GM18519 (cell line): ENCODE measurements around the gene CELF4.

Experiments
- ATAC-seq: cut with Tn5 transposase; IDR thresholded peaks from one replicate; pipeline ENCODE4 v1.9.1; 2021; ENCODE audit warnings: mild to moderate bottlenecking, moderate library complexity; ENCODE audit not compliant: unreplicated experiment, low FRiP score

The CELF4 gene

DNA sequence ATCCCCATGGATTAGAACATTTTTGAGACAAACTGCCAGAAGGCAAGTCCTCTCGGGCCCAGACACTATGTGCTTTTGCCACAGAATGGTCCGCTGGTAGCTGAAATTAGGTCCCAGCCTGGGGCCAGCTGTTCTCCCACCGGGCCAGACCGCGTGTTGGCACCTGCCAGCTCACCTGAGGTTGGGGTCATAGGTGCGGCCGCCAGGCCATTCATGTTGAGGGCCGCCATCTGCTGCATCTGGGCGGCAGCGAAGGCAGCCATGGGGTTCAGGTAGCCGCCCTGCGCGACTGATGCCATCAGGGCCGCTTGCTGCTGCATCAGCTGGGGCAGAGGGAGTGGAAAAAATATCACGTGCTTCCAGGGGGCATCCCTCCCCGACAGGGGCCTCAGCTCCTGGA, 292.8 kb downstream of the CELF4 start:
- ATAC-seq: no peak

DNA sequence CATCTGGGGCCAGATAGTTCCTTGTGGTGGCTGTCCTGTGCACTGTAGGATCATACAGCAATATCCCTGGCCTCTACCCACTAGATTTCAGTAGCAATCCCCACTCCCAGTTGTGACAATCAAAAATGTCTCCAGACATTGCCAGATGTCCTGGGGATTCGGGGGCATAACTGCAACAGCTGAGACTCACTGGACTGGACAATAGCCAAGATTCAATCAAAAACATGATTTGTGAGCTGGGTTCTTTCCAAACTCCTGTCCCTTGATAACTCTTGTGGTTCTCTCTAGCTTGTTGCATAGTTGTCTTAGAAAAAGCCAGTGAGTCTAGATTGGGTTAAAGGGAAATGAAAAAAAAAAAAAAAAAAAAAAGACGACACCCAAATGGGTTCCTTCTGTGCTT, 293.4 kb downstream of the CELF4 start:
- ATAC-seq: no peak

- ATAC-seq: no peak
Observed at GRCh38 chr18:37270666-37271052, 294.9 kb downstream of the CELF4 start.

GRCh38 chr18:37270038-37270665, 295.4 kb downstream of the CELF4 start:
- no peak for ATAC-seq

DNA sequence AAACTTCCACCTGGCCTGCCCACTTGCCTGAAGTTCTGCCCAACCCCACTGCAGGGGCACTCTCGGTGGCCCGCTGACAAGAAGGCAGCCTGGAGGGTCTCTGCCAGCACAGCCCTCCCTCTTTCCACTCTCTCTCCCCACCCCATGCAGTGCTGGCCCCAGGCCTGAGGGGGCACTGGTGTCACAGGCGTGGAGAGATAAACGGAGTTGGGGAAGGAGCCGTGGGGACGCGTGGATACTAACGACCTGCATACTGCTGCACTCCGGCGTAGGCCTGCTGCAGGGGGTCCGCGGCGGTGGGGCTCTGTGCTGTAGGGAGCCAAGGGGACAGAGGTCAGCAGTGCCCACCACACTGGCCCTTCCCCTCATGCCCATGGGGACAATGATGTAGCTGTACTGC, 299.3 kb downstream of the CELF4 start:
- no peak for ATAC-seq

GRCh38 chr18:37265382-37265781, 300.2 kb downstream of the CELF4 start:
- ATAC-seq: no peak

GRCh38 chr18:37264956-37265355, 300.6 kb downstream of the CELF4 start:
- no peak for ATAC-seq

GRCh38 chr18:37261988-37262387, 303.6 kb downstream of the CELF4 start:
- no peak for ATAC-seq

- no peak for ATAC-seq
Observed at GRCh38 chr18:37261246-37261840, 304.3 kb downstream of the CELF4 start.

- no peak for ATAC-seq
Observed at GRCh38 chr18:37260367-37261093, 305.1 kb downstream of the CELF4 start.

DNA sequence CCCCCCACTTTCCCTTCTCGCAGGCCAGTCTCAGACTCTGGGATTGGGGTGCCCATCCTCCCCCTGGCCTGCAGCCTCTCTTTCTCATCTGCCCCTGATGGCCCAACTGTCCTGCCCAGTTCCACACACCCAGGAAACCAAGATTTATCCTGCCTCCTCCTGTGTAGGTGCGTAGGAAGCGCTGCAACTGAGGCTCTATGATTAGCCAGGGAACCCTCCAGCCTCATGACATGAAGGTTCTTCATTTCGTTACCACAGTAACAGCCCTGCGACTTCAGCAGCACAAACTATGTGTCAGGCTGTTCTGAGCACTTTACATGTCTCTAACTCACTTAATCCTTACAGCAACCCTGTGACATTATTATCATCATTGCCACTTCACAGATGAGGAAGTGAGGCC, 305.9 kb downstream of the CELF4 start:
- ATAC-seq: no peak

GRCh38 chr18:37258819-37259218, 306.8 kb downstream of the CELF4 start:
- no peak for ATAC-seq

DNA sequence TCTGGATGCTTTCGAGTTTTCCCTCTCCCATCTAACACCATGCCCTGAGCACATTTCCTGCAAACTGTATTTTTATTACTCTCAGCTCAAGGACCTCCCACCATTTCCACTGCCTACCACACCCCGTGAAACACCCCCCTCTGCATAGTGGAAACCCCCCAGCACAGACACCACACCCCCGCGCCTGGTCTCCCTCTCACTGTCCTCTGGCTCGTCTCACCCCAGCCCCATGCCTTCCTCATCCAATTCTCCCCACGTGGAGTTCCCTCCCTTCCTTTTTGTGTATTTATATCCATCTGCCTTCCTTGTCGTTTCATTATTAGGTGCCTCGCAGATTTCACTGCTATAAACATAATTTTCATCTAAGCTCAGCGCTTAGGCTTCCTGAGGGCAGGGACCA, 307.5 kb downstream of the CELF4 start:
- ATAC-seq: no peak

DNA sequence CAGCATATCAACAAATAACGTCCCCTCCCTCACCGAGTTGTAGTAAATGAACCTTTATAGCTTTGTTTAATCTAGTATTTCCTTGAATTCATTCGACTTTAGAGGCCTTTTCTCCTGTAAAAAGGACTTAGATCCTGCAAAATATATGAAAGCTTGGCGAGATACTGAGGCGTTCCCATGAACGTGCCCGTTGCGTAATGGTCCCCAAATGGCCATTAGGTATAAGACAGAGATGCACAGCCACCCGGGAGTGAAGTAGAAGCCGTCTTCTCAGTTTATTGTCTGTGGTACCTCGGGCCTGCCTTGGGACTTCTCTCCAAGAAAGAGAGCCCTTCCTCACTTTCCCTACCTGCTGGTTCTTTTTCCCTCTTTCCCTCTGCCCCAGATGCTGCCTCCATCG, 310.6 kb downstream of the CELF4 start:
- ATAC-seq: no peak

- no peak for ATAC-seq
Observed at GRCh38 chr18:37254236-37254754, 311.3 kb downstream of the CELF4 start.

GRCh38 chr18:37253394-37254235, 312.0 kb downstream of the CELF4 start:
- ATAC-seq: no peak

- ATAC-seq: no peak
Observed at GRCh38 chr18:37252854-37253393, 312.7 kb downstream of the CELF4 start.

DNA sequence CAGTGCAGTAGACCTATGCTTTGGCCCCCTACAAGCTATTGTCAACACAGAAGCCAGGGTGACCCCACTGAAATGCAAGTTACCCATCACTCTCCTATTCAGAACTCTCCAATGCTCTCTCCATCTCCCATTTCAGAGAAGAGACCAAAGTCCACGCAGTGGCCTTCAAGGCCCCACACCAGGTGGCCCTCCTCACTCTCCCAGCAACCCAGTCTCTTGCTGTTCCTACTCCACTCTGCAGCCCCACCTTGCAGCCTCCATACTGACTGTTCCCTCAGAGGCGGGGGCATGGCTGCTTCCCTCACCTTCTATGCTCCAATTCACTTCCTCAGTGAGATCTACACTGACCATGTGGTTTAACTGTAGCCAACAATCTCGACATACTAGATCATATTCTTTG, 313.3 kb downstream of the CELF4 start:
- no peak for ATAC-seq

GRCh38 chr18:37251679-37252078, 313.9 kb downstream of the CELF4 start:
- no peak for ATAC-seq

DNA sequence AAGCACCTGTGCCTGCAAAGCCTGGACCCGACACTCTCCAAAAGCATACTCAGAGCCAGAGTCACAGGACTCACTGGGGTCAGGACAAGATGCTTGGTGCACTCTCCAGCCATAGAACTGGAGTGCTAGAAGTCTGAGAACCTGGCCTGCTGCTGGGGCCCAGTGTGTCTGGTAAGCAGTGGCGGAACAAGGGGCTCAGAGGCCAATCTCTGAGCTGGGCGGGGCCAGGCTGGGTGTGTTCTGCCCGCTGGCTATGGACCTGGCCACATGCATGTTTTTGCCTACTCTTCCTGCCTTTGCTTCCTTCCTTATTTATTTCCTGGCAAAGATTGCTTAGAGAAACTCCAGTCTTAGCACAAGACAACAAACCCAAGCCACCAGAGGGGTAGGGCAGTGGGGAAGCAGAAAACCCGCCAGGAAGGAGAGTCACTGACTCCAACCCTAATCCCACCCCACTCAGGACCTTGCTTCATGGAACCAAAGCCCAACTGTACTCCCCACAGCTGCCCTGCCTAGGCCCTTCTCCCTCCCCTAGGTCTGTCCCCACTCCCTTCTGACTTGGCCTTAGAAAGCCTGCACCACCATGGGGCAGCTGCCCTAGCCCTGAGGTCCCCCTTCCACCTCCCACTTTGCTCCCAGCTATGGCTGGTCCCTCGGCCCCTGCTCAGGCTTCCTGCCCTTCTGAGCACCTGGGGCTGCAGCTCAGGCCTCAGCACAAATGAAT, 315.5 kb downstream of the CELF4 start:
- no peak for ATAC-seq
